22Rv1 (cell line): ENCODE data around the gene PDZD4.

Source experiments
- H3K27ac ChIP-seq: fragments of 450-650 bp; 2 replicates; pipeline ENCODE4 v1.5.1; 2017
- ZFX ChIP-seq: fragments of 450-650 bp; IDR thresholded peaks from 2 replicates; pipeline ENCODE4 v1.6.1; 2017; ENCODE audit warnings: antibody characterized with exemption, borderline replicate concordance
- TF ChIP-seq, protein P1 (sequence below): fragments of 450-650 bp; IDR thresholded peaks from 2 replicates; pipeline ENCODE4 v1.5.1; 2017; ENCODE audit warnings: mild to moderate bottlenecking

PDZD4 gene

DNA sequence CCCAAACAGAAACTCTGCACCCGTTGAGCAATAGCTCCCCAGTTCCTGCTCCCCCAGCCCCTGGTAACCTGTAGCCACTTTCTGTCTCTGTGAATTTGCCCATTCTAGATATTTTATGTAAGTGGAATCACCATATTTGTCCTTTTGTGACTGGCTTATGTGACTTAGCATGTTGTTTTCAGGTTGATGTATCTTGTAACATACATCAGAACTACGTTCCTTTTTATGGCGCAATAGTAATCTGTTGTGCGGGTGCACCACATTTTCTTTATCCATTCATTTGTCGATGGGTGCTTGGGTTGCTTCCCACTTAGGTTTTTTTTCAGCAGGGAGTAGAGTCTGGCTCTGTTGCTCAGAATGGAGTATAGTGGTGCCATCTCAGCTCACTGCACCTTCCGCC lies 6.6 kb upstream of the PDZD4 start:
- H3K27ac ChIP-seq: no peak overlapping the region
- TF ChIP-seq, protein P1, sequence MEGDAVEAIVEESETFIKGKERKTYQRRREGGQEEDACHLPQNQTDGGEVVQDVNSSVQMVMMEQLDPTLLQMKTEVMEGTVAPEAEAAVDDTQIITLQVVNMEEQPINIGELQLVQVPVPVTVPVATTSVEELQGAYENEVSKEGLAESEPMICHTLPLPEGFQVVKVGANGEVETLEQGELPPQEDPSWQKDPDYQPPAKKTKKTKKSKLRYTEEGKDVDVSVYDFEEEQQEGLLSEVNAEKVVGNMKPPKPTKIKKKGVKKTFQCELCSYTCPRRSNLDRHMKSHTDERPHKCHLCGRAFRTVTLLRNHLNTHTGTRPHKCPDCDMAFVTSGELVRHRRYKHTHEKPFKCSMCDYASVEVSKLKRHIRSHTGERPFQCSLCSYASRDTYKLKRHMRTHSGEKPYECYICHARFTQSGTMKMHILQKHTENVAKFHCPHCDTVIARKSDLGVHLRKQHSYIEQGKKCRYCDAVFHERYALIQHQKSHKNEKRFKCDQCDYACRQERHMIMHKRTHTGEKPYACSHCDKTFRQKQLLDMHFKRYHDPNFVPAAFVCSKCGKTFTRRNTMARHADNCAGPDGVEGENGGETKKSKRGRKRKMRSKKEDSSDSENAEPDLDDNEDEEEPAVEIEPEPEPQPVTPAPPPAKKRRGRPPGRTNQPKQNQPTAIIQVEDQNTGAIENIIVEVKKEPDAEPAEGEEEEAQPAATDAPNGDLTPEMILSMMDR: no peak
- TF ChIP-seq ZFX: no peak

DNA sequence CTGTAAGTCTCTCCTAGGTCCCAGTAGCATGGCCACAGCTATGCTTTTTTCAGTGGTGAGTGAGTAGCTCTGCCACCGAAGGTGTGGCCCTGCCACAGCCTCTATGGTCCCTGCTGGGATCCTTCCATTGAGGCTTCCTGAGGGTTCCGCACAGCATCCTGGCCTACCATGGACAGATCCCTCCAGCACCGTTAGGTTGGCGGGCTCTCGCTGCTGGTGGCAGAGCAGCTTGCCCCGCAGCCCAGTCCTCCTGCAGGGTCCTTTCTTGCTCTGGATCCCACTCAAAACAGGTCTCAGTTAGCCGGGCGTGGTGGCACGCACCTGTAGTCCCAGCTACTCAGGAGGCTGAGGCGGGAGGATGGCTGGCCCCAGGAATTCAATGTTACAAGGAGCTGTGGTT lies 2.4 kb upstream of the PDZD4 start:
- H3K27ac ChIP-seq: no peak overlapping the region
- TF ChIP-seq, protein P1: no peak
- TF ChIP-seq ZFX: no peak

DNA sequence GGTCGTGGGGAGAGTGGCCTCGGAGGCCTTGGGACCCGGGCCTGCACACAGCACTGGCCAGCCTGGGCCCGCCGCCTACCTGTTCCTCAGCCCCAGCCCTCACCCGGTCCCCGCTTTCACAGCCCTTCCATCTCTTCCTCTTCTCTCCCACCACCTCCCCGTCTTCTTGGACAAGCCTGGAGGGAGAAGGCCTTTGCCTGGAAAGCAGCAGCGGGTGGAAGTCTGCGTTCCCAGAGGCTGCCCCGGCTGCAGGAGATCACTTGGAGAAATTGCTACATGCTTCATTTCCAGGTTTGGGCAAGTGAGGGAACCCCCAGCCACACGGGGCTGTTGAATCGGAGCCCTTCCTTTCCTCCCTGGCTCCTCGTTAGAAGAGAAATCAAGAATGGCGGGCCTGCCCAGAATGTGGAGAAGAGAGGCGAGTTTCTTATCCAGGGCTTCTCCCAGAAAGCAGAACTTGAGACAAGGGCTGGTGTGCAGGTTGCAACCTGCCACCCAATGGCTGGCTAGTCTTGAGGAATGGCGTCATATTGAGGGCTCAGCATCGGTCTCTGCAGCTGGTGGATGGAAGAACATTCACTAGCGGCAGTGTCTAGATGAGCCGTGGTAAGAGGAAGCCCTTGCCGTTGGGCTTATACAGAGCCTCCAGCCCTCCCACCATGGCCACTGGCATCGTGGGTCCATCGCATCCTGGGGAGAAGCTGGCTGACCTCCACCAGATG lies 1.2 kb upstream of the PDZD4 start:
- H3K27ac ChIP-seq: no peak overlapping the region
- TF ChIP-seq, protein P1: no peak

DNA sequence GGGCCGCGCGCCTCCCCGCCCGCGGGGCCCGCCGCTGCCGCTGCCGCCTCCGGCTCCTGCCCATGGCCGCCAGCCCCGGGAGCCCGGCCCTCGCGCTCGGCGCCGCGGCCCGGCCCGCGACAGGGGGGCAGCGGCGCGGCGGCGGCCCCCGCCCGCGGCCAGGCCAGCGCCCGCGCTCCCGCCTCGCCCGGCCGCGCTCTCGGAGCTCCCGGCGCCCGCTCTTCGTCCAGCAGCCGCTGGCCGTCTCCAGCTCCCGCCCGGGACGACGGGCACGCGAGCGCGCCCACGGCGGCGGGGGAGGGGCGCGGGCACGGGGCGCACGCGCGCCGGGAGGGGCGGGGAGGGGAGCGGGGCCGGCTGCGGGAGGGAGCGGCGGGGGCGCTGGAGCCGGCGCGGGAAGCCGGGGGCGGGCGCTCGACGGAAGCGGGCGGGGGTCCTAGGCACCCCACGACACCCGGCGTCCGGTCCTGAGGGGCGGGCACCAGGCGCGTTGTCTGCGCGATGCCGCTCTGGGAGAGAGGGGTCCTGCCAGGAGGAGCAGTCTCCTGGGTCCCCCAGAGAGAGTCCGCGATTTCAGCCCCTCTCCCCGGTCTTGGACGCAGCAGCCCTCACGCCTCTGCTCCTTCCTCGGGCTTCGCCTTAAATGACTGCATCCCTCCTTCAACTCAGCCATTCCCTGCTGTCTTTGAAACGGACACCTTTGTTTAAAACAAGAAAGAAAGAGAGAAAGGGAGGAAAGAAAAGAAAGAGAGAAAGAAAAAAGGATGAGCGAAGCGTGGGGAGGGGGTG lies 490 bp upstream of the PDZD4 start:
- no peak overlapping the region for H3K27ac ChIP-seq

DNA sequence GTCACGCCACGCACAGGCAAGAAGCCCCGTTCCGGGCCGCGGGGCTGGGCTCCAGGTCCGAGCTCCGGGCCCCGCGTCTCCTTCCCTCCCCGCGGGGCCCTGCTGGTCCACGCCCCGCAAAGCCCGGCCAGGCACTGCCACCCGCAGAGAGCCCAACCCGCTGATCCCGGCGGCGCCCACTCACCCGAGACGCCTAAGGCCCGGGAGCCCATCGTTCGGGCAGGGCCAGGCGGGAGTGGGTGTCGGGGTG lies 870 bp downstream of the PDZD4 start:
- no peak overlapping the region for H3K27ac ChIP-seq
- TF ChIP-seq ZFX: no peak
- TF ChIP-seq, protein P1: no peak

More for the DNA sequence above, 490 bp upstream of the PDZD4 start:
- TF ChIP-seq, protein P1: no peak
- TF ChIP-seq ZFX: no peak

DNA sequence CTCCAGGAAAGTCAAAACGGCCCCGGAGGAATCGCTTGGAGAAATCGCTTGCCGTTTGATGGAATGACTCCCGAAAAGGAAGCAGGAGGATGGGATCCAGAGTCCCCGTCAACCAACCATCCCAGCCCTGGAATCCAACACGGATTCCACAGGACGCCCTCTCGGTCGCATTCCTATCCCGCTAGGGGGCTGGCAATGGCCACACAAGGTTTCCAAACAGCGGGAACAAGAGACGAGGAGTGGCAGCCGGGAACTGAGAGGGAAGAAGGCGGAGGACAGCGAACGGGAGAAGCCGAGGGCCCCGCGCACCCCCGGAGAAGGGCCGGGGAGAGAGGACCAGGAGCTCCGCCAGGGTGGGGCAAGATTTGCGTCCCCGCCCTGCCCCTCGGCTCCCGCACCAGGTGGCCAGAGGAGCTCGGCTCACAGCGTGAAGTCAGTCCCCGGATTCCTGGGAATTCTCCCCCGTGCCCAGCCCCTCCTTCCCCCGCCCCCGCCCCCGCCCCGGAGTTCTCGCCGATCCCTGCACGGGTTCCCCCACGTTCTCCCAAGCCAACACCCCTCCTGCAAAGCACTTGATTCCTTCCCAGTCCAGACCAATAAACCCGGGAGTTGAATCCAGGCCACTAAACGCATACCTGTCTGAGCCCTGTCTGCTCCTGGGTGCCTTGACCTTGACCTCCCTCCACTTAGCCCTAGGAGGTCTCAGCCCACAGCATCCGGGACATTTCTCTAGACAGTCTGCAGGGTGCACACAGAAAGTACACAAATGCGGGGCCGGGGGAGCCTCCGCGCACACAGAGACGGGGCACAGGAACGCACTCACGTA lies 1.4 kb downstream of the PDZD4 start:
- no peak overlapping the region for H3K27ac ChIP-seq
- no peak for TF ChIP-seq ZFX
- TF ChIP-seq, protein P1: no peak
